Measurements from ENCODE around the gene RNF214. TPM values are rescaled to one million over a fixed set of nuclear protein-coding genes. Genes with fewer than 3 reads are reported as not detected.

Gene RNF214
- total RNA-seq, 1 experiment from 2014 or later, result 7.4 TPM

GRCh38 chr11:117201658-117202305, 30.7 kb upstream of the RNF214 start:
- no peak overlapping the region for H3K27ac ChIP-seq (ENCODE audit: low read length)
- ATAC-seq, result no peak
- no peaks in the 10 kb centered on the region for H3F3A ChIP-seq (ENCODE audit: low read length, unreplicated experiment)
- no TSS peak for BruUV-seq (replicated peaks)
- intact Hi-C loops (cut with micrococcal nuclease), result no loop called here
- DNase-seq, result no peak
- no peak overlapping the region for H3K9ac ChIP-seq (ENCODE audit: low read length)
- POLR2A ChIA-PET (ENCODE audit: unreplicated experiment), result no interaction called here
- H3K4me3 ChIP-seq (ENCODE audit: low read length), result no peak overlapping the region
- H3K4me2 ChIP-seq (ENCODE audit: low read length), result no peak overlapping the region
- CTCF ChIA-PET, result no interaction called here
- H3K36me3 ChIP-seq (ENCODE audit: low read depth, low read length), result peaks cover 4% of the 10 kb centered on the region; the same call in 1 of the 2 replicates
- TF ChIP-seq EZH2 (IDR thresholded peaks at IDR 0.05; ENCODE audit: low read length, unreplicated experiment) (no peak), EZH2phosphoT487 (IDR thresholded peaks at IDR 0.05; ENCODE audit: borderline replicate concordance, low read length) (no peak), CTCF (conservative IDR thresholded peaks at IDR 0.05; ENCODE audit: low read depth, low read length) (no peak)
- no peaks in the 10 kb centered on the region for H3K9me2 ChIP-seq (replicated peaks; ENCODE audit: low read length)
- no peaks in the 10 kb centered on the region for H3K9me3 ChIP-seq (ENCODE audit: low read length)
- H3K4me1 ChIP-seq (ENCODE audit: insufficient read depth, low read length), result peaks cover 5% of the 10 kb centered on the region; the same call in 1 of the 2 replicates
- no peaks in the 10 kb centered on the region for H3K27me3 ChIP-seq (ENCODE audit: low read length)
- no peak overlapping the region for H2AFZ ChIP-seq (ENCODE audit: low read length)
- H4K20me1 ChIP-seq (ENCODE audit: low read length), result no peaks in the 10 kb centered on the region
- H3K79me2 ChIP-seq (ENCODE audit: low read length), result no peaks in the 10 kb centered on the region

GRCh38 chr11:117202386-117203068, 29.9 kb upstream of the RNF214 start:
- Histone ChIP-seq H3K27me3 (ENCODE audit: low read length) (no peaks in the 10 kb centered on the region), H3F3A (ENCODE audit: low read length, unreplicated experiment) (no peaks in the 10 kb centered on the region), H3K9ac (ENCODE audit: low read length) (no peak overlapping the region), H2AFZ (ENCODE audit: low read length) (no peak overlapping the region), H3K9me2 (replicated peaks; ENCODE audit: low read length) (no peaks in the 10 kb centered on the region), H3K4me3 (ENCODE audit: low read length) (no peak overlapping the region), H3K27ac (ENCODE audit: low read length) (no peak overlapping the region), H4K20me1 (ENCODE audit: low read length) (no peaks in the 10 kb centered on the region), H3K4me1 (ENCODE audit: insufficient read depth, low read length) (peaks cover 5% of the 10 kb centered on the region; the same call in 1 of the 2 replicates), H3K79me2 (ENCODE audit: low read length) (no peaks in the 10 kb centered on the region), H3K9me3 (ENCODE audit: low read length) (no peaks in the 10 kb centered on the region), H3K4me2 (ENCODE audit: low read length) (no peak overlapping the region), H3K36me3 (ENCODE audit: low read depth, low read length) (peaks cover 4% of the 10 kb centered on the region; the same call in 1 of the 2 replicates)
- intact Hi-C loops (cut with micrococcal nuclease), result no loop called here
- no TSS peak for BruUV-seq (replicated peaks)
- DNase-seq (no peak), ATAC-seq (no peak)
- TF ChIP-seq EZH2phosphoT487 (IDR thresholded peaks at IDR 0.05; ENCODE audit: borderline replicate concordance, low read length), result no peak
- no peak for TF ChIP-seq EZH2 (IDR thresholded peaks at IDR 0.05; ENCODE audit: low read length, unreplicated experiment)
- no peak for TF ChIP-seq CTCF (conservative IDR thresholded peaks at IDR 0.05; ENCODE audit: low read depth, low read length)
- CTCF ChIA-PET, result no interaction called here
- POLR2A ChIA-PET (ENCODE audit: unreplicated experiment), result no interaction called here

GRCh38 chr11:117203069-117203407, 29.4 kb upstream of the RNF214 start:
- no peak for DNase-seq
- intact Hi-C loops (cut with micrococcal nuclease), result no loop called here
- H3K9ac ChIP-seq (ENCODE audit: low read length), result no peak overlapping the region
- H3K4me3 ChIP-seq (ENCODE audit: low read length), result no peak overlapping the region
- ChIA-PET CTCF (no interaction called here), POLR2A (ENCODE audit: unreplicated experiment) (no interaction called here)
- peaks cover 5% of the 10 kb centered on the region; the same call in 1 of the 2 replicates for H3K4me1 ChIP-seq (ENCODE audit: insufficient read depth, low read length)
- no peaks in the 10 kb centered on the region for H3K79me2 ChIP-seq (ENCODE audit: low read length)
- H3K9me3 ChIP-seq (ENCODE audit: low read length), result no peaks in the 10 kb centered on the region
- no peak overlapping the region for H3K4me2 ChIP-seq (ENCODE audit: low read length)
- H3K27ac ChIP-seq (ENCODE audit: low read length), result no peak overlapping the region
- H3K36me3 ChIP-seq (ENCODE audit: low read depth, low read length), result peaks cover 4% of the 10 kb centered on the region; the same call in 1 of the 2 replicates
- ATAC-seq, result no peak
- BruUV-seq (replicated peaks), result no TSS peak
- no peaks in the 10 kb centered on the region for H4K20me1 ChIP-seq (ENCODE audit: low read length)
- H3K27me3 ChIP-seq (ENCODE audit: low read length), result no peaks in the 10 kb centered on the region
- H3K9me2 ChIP-seq (replicated peaks; ENCODE audit: low read length), result no peaks in the 10 kb centered on the region
- TF ChIP-seq CTCF (conservative IDR thresholded peaks at IDR 0.05; ENCODE audit: low read depth, low read length) (no peak), EZH2phosphoT487 (IDR thresholded peaks at IDR 0.05; ENCODE audit: borderline replicate concordance, low read length) (no peak)
- no peaks in the 10 kb centered on the region for H3F3A ChIP-seq (ENCODE audit: low read length, unreplicated experiment)
- no peak overlapping the region for H2AFZ ChIP-seq (ENCODE audit: low read length)

All from PC-3 (cell line).